GM19238 (cell line): ENCODE measurements around the gene FARP1.

Source experiments
- DNase-seq: peaks from one replicate; pipeline ENCODE4 v3.0.0; 2011; ENCODE audit warnings: low spot score; ENCODE audit not compliant: insufficient read length

Gene FARP1

GRCh38 chr13:98285852-98286594 is 143.1 kb downstream of the FARP1 start:
- DNase-seq, result no peak

- no peak for DNase-seq
Observed at GRCh38 chr13:98286799-98287198, 143.9 kb downstream of the FARP1 start.

- no peak for DNase-seq
Observed at GRCh38 chr13:98288211-98288610, 145.3 kb downstream of the FARP1 start.

GRCh38 chr13:98289339-98289945 is 146.5 kb downstream of the FARP1 start:
- DNase-seq, result no peak

- no peak for DNase-seq
Observed at GRCh38 chr13:98290261-98290660, 147.4 kb downstream of the FARP1 start.

- DNase-seq, result no peak
Observed at GRCh38 chr13:98291658-98292057, 148.8 kb downstream of the FARP1 start.

GRCh38 chr13:98293103-98293502 is 150.2 kb downstream of the FARP1 start:
- DNase-seq, result no peak

- DNase-seq, result no peak
Observed at GRCh38 chr13:98293570-98294142, 150.8 kb downstream of the FARP1 start.

GRCh38 chr13:98295371-98295770 is 152.5 kb downstream of the FARP1 start:
- DNase-seq, result no peak

GRCh38 chr13:98297051-98297450 is 154.2 kb downstream of the FARP1 start:
- no peak for DNase-seq

- DNase-seq, result no peak
Observed at GRCh38 chr13:98297745-98298144, 154.9 kb downstream of the FARP1 start.

GRCh38 chr13:98298599-98298998 is 155.7 kb downstream of the FARP1 start:
- no peak for DNase-seq

- DNase-seq, result no peak
Observed at GRCh38 chr13:98299235-98299965, 156.5 kb downstream of the FARP1 start.

GRCh38 chr13:98299966-98300350 is 157.1 kb downstream of the FARP1 start:
- DNase-seq, result no peak

GRCh38 chr13:98300956-98301641 is 158.2 kb downstream of the FARP1 start:
- DNase-seq, result no peak

GRCh38 chr13:98301721-98302120 is 158.8 kb downstream of the FARP1 start:
- DNase-seq, result no peak

- DNase-seq, result no peak
Observed at GRCh38 chr13:98303858-98304257, 161.0 kb downstream of the FARP1 start.

GRCh38 chr13:98305670-98306069 is 162.8 kb downstream of the FARP1 start:
- no peak for DNase-seq

- no peak for DNase-seq
Observed at GRCh38 chr13:98307463-98308085, 164.7 kb downstream of the FARP1 start.

- no peak for DNase-seq
Observed at GRCh38 chr13:98308086-98308911, 165.4 kb downstream of the FARP1 start.
